ENCODE measurements around the gene MNT. TPM values are rescaled to one million over a fixed set of nuclear protein-coding genes. Genes with fewer than 3 reads are reported as not detected.

MNT gene
- total RNA-seq, 6 donors from 2014 or later, result 14.9 to 68.1 (median 38.6) TPM

GRCh38 chr17:2387086-2388019, 13.5 kb downstream of the MNT start:
- DNase-seq, result peak in 1 of 2 donors; percentile 84

GRCh38 chr17:2386400-2387085, 14.3 kb downstream of the MNT start:
- ATAC-seq (ENCODE audit: low FRiP score in 2 of 2) (no peak), DNase-seq (peak in 1 of 2 donors; percentile 50)
- Histone ChIP-seq H3K27me3 (no peaks in the 10 kb centered on the region), H3K36me3 (peaks cover 0 to 32% (median 28%) of the 10 kb centered on the region in 4 donors), H3K27ac (no peak overlapping the region), H3K4me3 (no peak overlapping the region), H3K9me3 (no peaks in the 10 kb centered on the region), H3K4me1 (peaks cover 16 to 24% (median 18%) of the 10 kb centered on the region in 4 donors)
- TF ChIP-seq POLR2A (IDR thresholded peaks at IDR 0.05), result no peak
- no peak for TF ChIP-seq POLR2AphosphoS5 (IDR thresholded peaks at IDR 0.05)
- TF ChIP-seq CTCF (IDR thresholded peaks at IDR 0.05), result no peak
- TF ChIP-seq EP300 (IDR thresholded peaks at IDR 0.05), result no peak
- WGBS, 2 donors, result 87 to 88% methylated on average over 18 of the region's 22 CpGs

More at GRCh38 chr17:2387086-2388019, 13.5 kb downstream of the MNT start:
- H3K4me3 ChIP-seq, result no peak overlapping the region
- H3K27ac ChIP-seq, result no peak overlapping the region
- WGBS, 2 donors, result 92 to 93% methylated on average over 34 to 41 of the region's 41 CpGs
- H3K4me1 ChIP-seq, result peaks cover 23 to 31% (median 26%) of the 10 kb centered on the region in 4 donors
- TF ChIP-seq POLR2AphosphoS5 (IDR thresholded peaks at IDR 0.05) (no peak), POLR2A (IDR thresholded peaks at IDR 0.05) (no peak), CTCF (IDR thresholded peaks at IDR 0.05) (no peak), EP300 (IDR thresholded peaks at IDR 0.05) (no peak)
- H3K9me3 ChIP-seq, result no peaks in the 10 kb centered on the region
- no peaks in the 10 kb centered on the region for H3K27me3 ChIP-seq
- no peak for ATAC-seq (ENCODE audit: low FRiP score in 2 of 2)
- H3K36me3 ChIP-seq, result peaks cover 0 to 32% (median 28%) of the 10 kb centered on the region in 4 donors

GRCh38 chr17:2385240-2386210, 15.3 kb downstream of the MNT start:
- no peak overlapping the region for H3K4me3 ChIP-seq
- TF ChIP-seq CTCF (IDR thresholded peaks at IDR 0.05) (no peak), POLR2A (IDR thresholded peaks at IDR 0.05) (no peak), POLR2AphosphoS5 (IDR thresholded peaks at IDR 0.05) (no peak), EP300 (IDR thresholded peaks at IDR 0.05) (no peak)
- ATAC-seq (ENCODE audit: low FRiP score in 2 of 2) (no peak), DNase-seq (peak in 1 of 2 donors; percentile 58)
- H3K27me3 ChIP-seq, result no peaks in the 10 kb centered on the region
- H3K4me1 ChIP-seq, result peaks cover 5 to 24% (median 12%) of the 10 kb centered on the region in 4 donors
- H3K27ac ChIP-seq, result no peak overlapping the region
- no peaks in the 10 kb centered on the region for H3K9me3 ChIP-seq
- WGBS, 2 donors, result 78 to 82% methylated on average over 9 to 18 of the region's 18 CpGs
- H3K36me3 ChIP-seq, result peaks cover 0 to 37% (median 31%) of the 10 kb centered on the region in 4 donors

- Histone ChIP-seq H3K9me3 (no peaks in the 10 kb centered on the region), H3K27me3 (no peaks in the 10 kb centered on the region), H3K4me1 (peaks cover 0 to 20% (median 12%) of the 10 kb centered on the region in 4 donors), H3K4me3 (no peak overlapping the region), H3K36me3 (peaks cover 0 to 46% (median 36%) of the 10 kb centered on the region in 4 donors), H3K27ac (no peak overlapping the region)
- TF ChIP-seq POLR2AphosphoS5 (IDR thresholded peaks at IDR 0.05) (no peak), POLR2A (IDR thresholded peaks at IDR 0.05) (no peak), EP300 (IDR thresholded peaks at IDR 0.05) (no peak), CTCF (IDR thresholded peaks at IDR 0.05) (no peak)
- 73 to 75% methylated on average over 17 to 22 of the region's 22 CpGs for WGBS, 2 donors
- ATAC-seq (ENCODE audit: low FRiP score in 2 of 2) (no peak), DNase-seq (peak in 1 of 2 donors; percentile 49)
These were observed 16.3 kb downstream of the MNT start for GRCh38 chr17:2384439-2385127.
